SK-N-SH treated with all-trans-retinoic acid at 6 μM for 48 hours (cell line): Measurements from ENCODE around the gene POLG.

Experiments
- CSRNP3 ChIP-seq: fragments of 250-450 bp; sonication (Bioruptor Pico); IDR thresholded peaks from 2 replicates; pipeline ENCODE4 v1.5.1; 2021; ENCODE audit warnings: mild to moderate bottlenecking, moderate library complexity
- ESRRG ChIP-seq: fragments of 250-450 bp; sonication (Bioruptor Pico); IDR thresholded peaks from 2 replicates; pipeline ENCODE4 v1.6.1; 2021; ENCODE audit warnings: mild to moderate bottlenecking
- ISL1 ChIP-seq: fragments of 250-450 bp; sonication (Bioruptor Pico); IDR thresholded peaks from 2 replicates; pipeline ENCODE4 v2.1.2; 2022; ENCODE audit warnings: mild to moderate bottlenecking, moderate library complexity
- OSR1 ChIP-seq: fragments of 250-450 bp; sonication (Bioruptor Pico); IDR thresholded peaks from 2 replicates; pipeline ENCODE4 v1.8.0; 2022; ENCODE audit warnings: moderate library complexity, mild to moderate bottlenecking, inconsistent platforms
- POU6F1 ChIP-seq: fragments of 250-450 bp; sonication (Bioruptor Pico); IDR thresholded peaks from 2 replicates; pipeline ENCODE4 v1.8.0; 2021; ENCODE audit warnings: low read depth, mild to moderate bottlenecking, moderate library complexity, borderline replicate concordance
- TSHZ2 ChIP-seq: fragments of 250-450 bp; sonication (Bioruptor Pico); IDR thresholded peaks from 2 replicates; pipeline ENCODE4 v1.5.0; 2020; ENCODE audit warnings: mild to moderate bottlenecking, moderate library complexity
- ZNF8 ChIP-seq: fragments of 450-650 bp; formaldehyde crosslinking; IDR thresholded peaks from 2 replicates; pipeline ENCODE4 v1.5.0; 2020; ENCODE audit warnings: mild to moderate bottlenecking, moderate library complexity

GRCh38 chr15:89322822-89323221 lies 11.8 kb downstream of the POLG start:
- TF ChIP-seq CSRNP3 (CRISPR knock-in tag) (no peak), POU6F1 (CRISPR knock-in tag) (no peak), OSR1 (CRISPR knock-in tag) (no peak), ZNF8 (CRISPR knock-in tag) (no peak), ESRRG (CRISPR knock-in tag) (no peak), ISL1 (CRISPR knock-in tag) (no peak), TSHZ2 (CRISPR knock-in tag) (no peak)
